GM18520 (cell line): ENCODE data around the gene DIAPH3.
"Not testable (repeated sequence)": the region's sequence is repeated elsewhere in the genome, so short reads cannot be mapped to it uniquely, and the experiment has no call there.

Experiments
- ATAC-seq: cut with Tn5 transposase; IDR thresholded peaks from one replicate; pipeline ENCODE4 v1.9.1; 2021; ENCODE audit not compliant: unreplicated experiment

Gene DIAPH3

GRCh38 chr13:60095300-60095699, 68.4 kb downstream of the DIAPH3 start:
- ATAC-seq: no peak

- ATAC-seq: no peak
Measured at GRCh38 chr13:60094385-60095088, 69.2 kb downstream of the DIAPH3 start.

GRCh38 chr13:60093425-60094019, 70.2 kb downstream of the DIAPH3 start:
- no peak for ATAC-seq

GRCh38 chr13:60091573-60091972, 72.2 kb downstream of the DIAPH3 start:
- no peak for ATAC-seq

- no peak for ATAC-seq
Measured at GRCh38 chr13:60090574-60090973, 73.2 kb downstream of the DIAPH3 start.

GRCh38 chr13:60083780-60084179, 79.9 kb downstream of the DIAPH3 start:
- ATAC-seq: not testable (repeated sequence)

- ATAC-seq: no peak
Measured at GRCh38 chr13:60080850-60081249, 82.9 kb downstream of the DIAPH3 start.

GRCh38 chr13:60078226-60078625, 85.5 kb downstream of the DIAPH3 start:
- no peak for ATAC-seq

- no peak for ATAC-seq
Measured at GRCh38 chr13:60075850-60076249, 87.9 kb downstream of the DIAPH3 start.

- ATAC-seq: no peak
Measured at GRCh38 chr13:60074397-60074796, 89.3 kb downstream of the DIAPH3 start.

- no peak for ATAC-seq
Measured at GRCh38 chr13:60066226-60066625, 97.5 kb downstream of the DIAPH3 start.

- no peak for ATAC-seq
Measured at GRCh38 chr13:60062502-60062901, 101.2 kb downstream of the DIAPH3 start.

GRCh38 chr13:60061737-60062136, 102.0 kb downstream of the DIAPH3 start:
- ATAC-seq: no peak

GRCh38 chr13:60051754-60052285, 111.9 kb downstream of the DIAPH3 start:
- no peak for ATAC-seq

- not testable (repeated sequence) for ATAC-seq
Measured at GRCh38 chr13:60048353-60048752, 115.4 kb downstream of the DIAPH3 start.

GRCh38 chr13:60047918-60048317, 115.8 kb downstream of the DIAPH3 start:
- ATAC-seq: no peak

GRCh38 chr13:60044321-60044720, 119.4 kb downstream of the DIAPH3 start:
- no peak for ATAC-seq

GRCh38 chr13:60043262-60043661, 120.5 kb downstream of the DIAPH3 start:
- ATAC-seq: no peak

GRCh38 chr13:60040668-60041067, 123.1 kb downstream of the DIAPH3 start:
- ATAC-seq: not testable (repeated sequence)

- ATAC-seq: no peak
Measured at GRCh38 chr13:60035874-60036273, 127.9 kb downstream of the DIAPH3 start.

GRCh38 chr13:60032851-60033250, 130.9 kb downstream of the DIAPH3 start:
- no peak for ATAC-seq

- ATAC-seq: no peak
Measured at GRCh38 chr13:60028021-60028420, 135.7 kb downstream of the DIAPH3 start.
